ENCODE results near the gene NCAM2. TPM values are rescaled to one million over a fixed set of nuclear protein-coding genes. Genes with fewer than 3 reads are reported as not detected.

NCAM2 gene
- total RNA-seq, 1 experiment from 2014 or later: 2.4 TPM

DNA sequence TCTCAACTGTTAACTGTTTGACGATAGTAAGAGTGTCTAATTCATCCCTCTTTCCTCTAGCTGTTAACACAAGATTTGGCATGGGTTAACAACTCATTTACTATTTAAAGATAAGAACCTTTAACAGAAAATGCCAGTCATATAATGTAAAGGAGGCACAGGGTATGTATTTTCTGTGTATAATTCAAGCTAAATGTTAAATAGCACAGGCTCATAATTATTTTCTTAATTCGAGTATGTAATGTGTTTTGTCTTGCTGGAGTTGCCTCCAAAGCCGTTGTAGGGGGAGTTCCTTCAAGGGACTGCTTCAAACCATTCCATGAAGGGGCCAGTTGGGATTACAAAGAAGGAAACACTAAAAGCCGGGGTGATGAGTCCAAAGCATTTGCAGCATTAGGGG, 111.5 kb downstream of the NCAM2 start:
- ChIA-PET POLR2A (ENCODE audit: unreplicated experiment) (no interaction called here), CTCF (no interaction called here)
- DNase-seq (no peak), ATAC-seq (no peak)
- no peak overlapping the region for H3K4me3 ChIP-seq (ENCODE audit: low read length)
- TF ChIP-seq, protein P1, sequence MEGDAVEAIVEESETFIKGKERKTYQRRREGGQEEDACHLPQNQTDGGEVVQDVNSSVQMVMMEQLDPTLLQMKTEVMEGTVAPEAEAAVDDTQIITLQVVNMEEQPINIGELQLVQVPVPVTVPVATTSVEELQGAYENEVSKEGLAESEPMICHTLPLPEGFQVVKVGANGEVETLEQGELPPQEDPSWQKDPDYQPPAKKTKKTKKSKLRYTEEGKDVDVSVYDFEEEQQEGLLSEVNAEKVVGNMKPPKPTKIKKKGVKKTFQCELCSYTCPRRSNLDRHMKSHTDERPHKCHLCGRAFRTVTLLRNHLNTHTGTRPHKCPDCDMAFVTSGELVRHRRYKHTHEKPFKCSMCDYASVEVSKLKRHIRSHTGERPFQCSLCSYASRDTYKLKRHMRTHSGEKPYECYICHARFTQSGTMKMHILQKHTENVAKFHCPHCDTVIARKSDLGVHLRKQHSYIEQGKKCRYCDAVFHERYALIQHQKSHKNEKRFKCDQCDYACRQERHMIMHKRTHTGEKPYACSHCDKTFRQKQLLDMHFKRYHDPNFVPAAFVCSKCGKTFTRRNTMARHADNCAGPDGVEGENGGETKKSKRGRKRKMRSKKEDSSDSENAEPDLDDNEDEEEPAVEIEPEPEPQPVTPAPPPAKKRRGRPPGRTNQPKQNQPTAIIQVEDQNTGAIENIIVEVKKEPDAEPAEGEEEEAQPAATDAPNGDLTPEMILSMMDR (conservative IDR thresholded peaks at IDR 0.05; ENCODE audit: low read depth, low read length): no peak
- TF ChIP-seq EZH2phosphoT487 (IDR thresholded peaks at IDR 0.05; ENCODE audit: borderline replicate concordance, low read length) (no peak), EZH2 (IDR thresholded peaks at IDR 0.05; ENCODE audit: low read length, unreplicated experiment) (no peak)
- H3K27ac ChIP-seq (ENCODE audit: low read length): no peak overlapping the region
- H3K9me3 ChIP-seq (ENCODE audit: low read length): no peaks in the 10 kb centered on the region
- BruUV-seq (replicated peaks): no TSS peak
- H3F3A ChIP-seq (ENCODE audit: low read length, unreplicated experiment): no peaks in the 10 kb centered on the region
- no peaks in the 10 kb centered on the region for H3K27me3 ChIP-seq (ENCODE audit: low read length)
- no peaks in the 10 kb centered on the region for H4K20me1 ChIP-seq (ENCODE audit: low read length)
- intact Hi-C loops (cut with micrococcal nuclease): no loop called here
- no peaks in the 10 kb centered on the region for H3K36me3 ChIP-seq (ENCODE audit: low read depth, low read length)
- H3K9ac ChIP-seq (ENCODE audit: low read length): no peak overlapping the region
- no peaks in the 10 kb centered on the region for H3K4me1 ChIP-seq (ENCODE audit: insufficient read depth, low read length)
- H2AFZ ChIP-seq (ENCODE audit: low read length): no peak overlapping the region
- H3K9me2 ChIP-seq (replicated peaks; ENCODE audit: low read length): no peaks in the 10 kb centered on the region
- H3K79me2 ChIP-seq (ENCODE audit: low read length): no peaks in the 10 kb centered on the region
- no peak overlapping the region for H3K4me2 ChIP-seq (ENCODE audit: low read length)

DNA sequence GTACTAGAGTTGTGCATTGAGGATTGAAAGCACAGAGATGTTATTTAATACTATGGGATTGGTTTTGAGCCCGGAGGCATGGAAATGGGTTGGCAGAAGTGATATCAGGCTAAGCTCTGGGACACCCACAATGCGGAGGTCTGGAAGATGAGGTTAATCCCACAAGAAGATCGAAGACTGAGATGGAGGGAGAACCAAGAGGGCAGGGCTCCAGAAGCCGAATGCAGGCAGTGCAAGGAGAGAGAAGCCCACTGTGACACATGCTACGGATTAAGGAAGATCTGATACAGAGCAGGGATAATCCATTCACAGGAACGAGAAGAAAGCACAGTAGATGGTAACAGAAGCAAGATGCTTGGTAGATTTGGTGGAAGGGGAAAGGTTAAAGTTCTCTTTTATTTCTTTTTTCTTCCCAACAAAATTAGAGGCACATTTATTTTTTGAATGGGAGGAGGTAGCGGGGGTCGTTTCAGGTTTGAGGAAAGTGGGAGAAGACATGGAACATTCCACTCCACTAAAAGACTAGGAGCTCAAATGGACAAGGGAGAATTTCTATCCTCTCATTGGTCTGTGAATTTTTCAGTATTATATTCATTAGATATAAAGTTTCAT, 113.2 kb downstream of the NCAM2 start:
- CTCF ChIA-PET: no interaction called here
- Histone ChIP-seq H3K27me3 (ENCODE audit: low read length) (no peaks in the 10 kb centered on the region), H3K9ac (ENCODE audit: low read length) (no peak overlapping the region), H2AFZ (ENCODE audit: low read length) (peak overlapping the region; percentile 34; the same call in 1 of the 2 replicates), H3K79me2 (ENCODE audit: low read length) (no peaks in the 10 kb centered on the region), H4K20me1 (ENCODE audit: low read length) (no peaks in the 10 kb centered on the region), H3K9me2 (replicated peaks; ENCODE audit: low read length) (no peaks in the 10 kb centered on the region), H3K4me1 (ENCODE audit: insufficient read depth, low read length) (no peaks in the 10 kb centered on the region), H3K27ac (ENCODE audit: low read length) (no peak overlapping the region), H3K36me3 (ENCODE audit: low read depth, low read length) (no peaks in the 10 kb centered on the region), H3F3A (ENCODE audit: low read length, unreplicated experiment) (no peaks in the 10 kb centered on the region), H3K9me3 (ENCODE audit: low read length) (no peaks in the 10 kb centered on the region), H3K4me3 (ENCODE audit: low read length) (no peak overlapping the region), H3K4me2 (ENCODE audit: low read length) (no peak overlapping the region)
- TF ChIP-seq EZH2 (IDR thresholded peaks at IDR 0.05; ENCODE audit: low read length, unreplicated experiment) (no peak), EZH2phosphoT487 (IDR thresholded peaks at IDR 0.05; ENCODE audit: borderline replicate concordance, low read length) (no peak)
- TF ChIP-seq, protein P1 (conservative IDR thresholded peaks at IDR 0.05; ENCODE audit: low read depth, low read length): no peak
- intact Hi-C loops (cut with micrococcal nuclease): no loop called here
- ATAC-seq (no peak), DNase-seq (no peak)
- no TSS peak for BruUV-seq (replicated peaks)
- POLR2A ChIA-PET (ENCODE audit: unreplicated experiment): no interaction called here

DNA sequence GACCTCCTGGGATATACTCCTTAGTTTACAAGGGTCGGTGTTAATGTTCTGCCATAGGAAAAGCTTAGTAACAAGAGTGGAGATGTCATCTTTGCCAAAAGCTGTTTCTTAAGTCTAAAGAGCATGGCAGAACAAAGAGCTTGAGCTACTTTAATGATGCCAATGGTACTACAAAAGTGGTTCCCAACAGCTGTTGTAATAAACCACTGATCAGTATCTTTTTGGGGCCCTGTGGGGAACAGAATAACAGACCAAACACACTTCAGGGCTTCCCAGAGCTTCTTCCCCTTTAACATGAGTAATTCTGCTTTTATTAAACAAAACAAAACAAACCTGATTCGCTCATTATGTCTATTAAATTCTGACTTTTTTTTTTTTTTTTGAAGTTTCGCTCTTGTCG, 116.3 kb downstream of the NCAM2 start:
- H3F3A ChIP-seq (ENCODE audit: low read length, unreplicated experiment): no peaks in the 10 kb centered on the region
- POLR2A ChIA-PET (ENCODE audit: unreplicated experiment): no interaction called here
- TF ChIP-seq, protein P1 (conservative IDR thresholded peaks at IDR 0.05; ENCODE audit: low read depth, low read length): no peak
- TF ChIP-seq EZH2 (IDR thresholded peaks at IDR 0.05; ENCODE audit: low read length, unreplicated experiment) (no peak), EZH2phosphoT487 (IDR thresholded peaks at IDR 0.05; ENCODE audit: borderline replicate concordance, low read length) (no peak)
- CTCF ChIA-PET: no interaction called here
- H4K20me1 ChIP-seq (ENCODE audit: low read length): no peaks in the 10 kb centered on the region
- DNase-seq (no peak), ATAC-seq (no peak)
- no peaks in the 10 kb centered on the region for H3K36me3 ChIP-seq (ENCODE audit: low read depth, low read length)
- no peak overlapping the region for H2AFZ ChIP-seq (ENCODE audit: low read length)
- no peaks in the 10 kb centered on the region for H3K9me2 ChIP-seq (replicated peaks; ENCODE audit: low read length)
- H3K4me1 ChIP-seq (ENCODE audit: insufficient read depth, low read length): no peaks in the 10 kb centered on the region
- H3K27ac ChIP-seq (ENCODE audit: low read length): no peak overlapping the region
- no peak overlapping the region for H3K9ac ChIP-seq (ENCODE audit: low read length)
- no peak overlapping the region for H3K4me3 ChIP-seq (ENCODE audit: low read length)
- H3K79me2 ChIP-seq (ENCODE audit: low read length): no peaks in the 10 kb centered on the region
- no peaks in the 10 kb centered on the region for H3K27me3 ChIP-seq (ENCODE audit: low read length)
- no TSS peak for BruUV-seq (replicated peaks)
- H3K4me2 ChIP-seq (ENCODE audit: low read length): no peak overlapping the region
- intact Hi-C loops (cut with micrococcal nuclease): no loop called here
- no peaks in the 10 kb centered on the region for H3K9me3 ChIP-seq (ENCODE audit: low read length)

Measured in PC-3 (cell line).